H1 (cell line): ENCODE results near the gene GCAT. TPM values are rescaled to one million over a fixed set of nuclear protein-coding genes. Genes with fewer than 3 reads are reported as not detected.

Experiments
- CHD7 ChIP-seq: fragments of 300-600 bp; sonication (generic); IDR thresholded peaks from 2 replicates; pipeline ENCODE4 v1.7.1; 2012; ENCODE audit warnings: low read length, moderate library complexity, mild to moderate bottlenecking, inconsistent platforms; ENCODE audit not compliant: insufficient replicate concordance
- TAF7 ChIP-seq: optimal IDR thresholded peaks from 2 replicates; pipeline ENCODE3; 2011; ENCODE audit warnings: low read depth, mild to moderate bottlenecking, inconsistent platforms, low read length, moderate library complexity, borderline replicate concordance
- TCF12 ChIP-seq: IDR thresholded peaks from 2 replicates; pipeline ENCODE4 v1.6.1; 2011; ENCODE audit warnings: low read depth, mild to moderate bottlenecking, low read length
- YY1 ChIP-seq: IDR thresholded peaks from 2 replicates; pipeline ENCODE4 v1.6.1; 2011; ENCODE audit warnings: low read depth, mild to moderate bottlenecking, low read length
- polyA plus RNA-seq, 7 experiments: library from polyadenylated mRNA; depleted of rRNA in 3 of 7; stranded (reverse) in 5 of 7; unstranded in 2 of 7; fragments of >200 nt in 5 of 7; fragments of 200-250 nt in 2 of 7; gene quantifications; 1 replicate in 5 of 7; 2 replicates in 1 of 7; 4 replicates in 1 of 7; pipeline versions ENCODE4 v1.2.1 to v1.2.3, GENCODE V29; 2011 to 2013; ENCODE audit warnings: missing spikeins in 2 of 7, mixed read lengths in 2 of 7
- total RNA-seq: library from RNA; stranded (reverse); fragmentation: NEBNext Ultra II Directional; extraction: Animal tissue kit (Norgen Biotek cat#: 25700); gene quantifications from 2 replicates; pipeline ENCODE4 v1.2.1, GENCODE V29; 2021

GCAT gene
- total and polyA plus RNA-seq, 2 of the 8 experiments (the other 6 are each of a cell fraction or from before 2014, with no cell fraction given): 24.3 to 47.5 TPM

GRCh38 chr22:37846433-37846832 is 38.7 kb downstream of the GCAT start (continued):
- TF ChIP-seq TCF12 (no peak), TAF7 (no peak), YY1 (no peak), CHD7 (no peak)
